HG03565 (cell line): ENCODE data around the gene TMEM231.
"Not testable (repeated sequence)": the region's sequence is repeated elsewhere in the genome, so short reads cannot be mapped to it uniquely, and the experiment has no call there.

Experiments
- ATAC-seq: cut with Tn5 transposase; IDR thresholded peaks from one replicate; pipeline ENCODE4 v1.9.1; 2021; ENCODE audit warnings: mild to moderate bottlenecking, moderate library complexity; ENCODE audit not compliant: unreplicated experiment

TMEM231 gene, protein sequence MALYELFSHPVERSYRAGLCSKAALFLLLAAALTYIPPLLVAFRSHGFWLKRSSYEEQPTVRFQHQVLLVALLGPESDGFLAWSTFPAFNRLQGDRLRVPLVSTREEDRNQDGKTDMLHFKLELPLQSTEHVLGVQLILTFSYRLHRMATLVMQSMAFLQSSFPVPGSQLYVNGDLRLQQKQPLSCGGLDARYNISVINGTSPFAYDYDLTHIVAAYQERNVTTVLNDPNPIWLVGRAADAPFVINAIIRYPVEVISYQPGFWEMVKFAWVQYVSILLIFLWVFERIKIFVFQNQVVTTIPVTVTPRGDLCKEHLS

DNA sequence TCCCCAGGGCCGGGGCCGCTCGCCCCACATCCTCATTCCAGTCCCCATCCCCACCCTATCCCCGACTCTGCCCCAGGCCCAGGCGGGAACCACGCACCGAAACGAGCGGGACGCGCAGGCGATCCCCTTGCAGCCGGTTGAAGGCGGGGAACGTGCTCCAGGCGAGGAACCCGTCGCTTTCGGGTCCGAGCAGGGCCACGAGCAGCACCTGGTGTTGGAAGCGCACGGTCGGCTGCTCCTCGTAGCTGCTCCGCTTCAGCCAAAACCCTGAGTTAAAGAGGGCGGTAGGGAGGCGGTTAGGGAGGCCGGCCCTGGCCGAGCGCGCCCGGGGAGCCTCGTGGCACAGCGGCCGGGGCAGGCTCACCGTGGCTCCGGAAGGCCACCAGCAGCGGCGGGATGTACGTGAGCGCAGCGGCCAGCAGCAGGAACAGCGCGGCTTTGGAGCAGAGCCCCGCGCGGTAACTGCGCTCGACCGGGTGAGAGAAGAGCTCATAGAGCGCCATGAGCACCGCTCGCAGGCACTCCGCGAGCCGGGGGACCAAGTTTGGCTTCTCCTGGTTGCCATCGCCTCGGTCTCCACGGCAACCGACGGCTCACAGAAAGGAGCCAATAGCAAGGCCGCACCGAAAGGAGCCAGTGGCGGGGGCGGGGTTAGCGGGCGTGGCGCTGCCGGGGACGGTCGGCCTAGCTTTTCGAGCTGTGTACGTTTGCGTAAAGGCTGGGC lies at the start of gene TMEM231:
Gene TMEM231 (minus strand): TSS at position 546 of the 724 bp plus-strand sequence. CDS start 43 bp downstream, at position 503.
- peak; percentile 93 for ATAC-seq

DNA sequence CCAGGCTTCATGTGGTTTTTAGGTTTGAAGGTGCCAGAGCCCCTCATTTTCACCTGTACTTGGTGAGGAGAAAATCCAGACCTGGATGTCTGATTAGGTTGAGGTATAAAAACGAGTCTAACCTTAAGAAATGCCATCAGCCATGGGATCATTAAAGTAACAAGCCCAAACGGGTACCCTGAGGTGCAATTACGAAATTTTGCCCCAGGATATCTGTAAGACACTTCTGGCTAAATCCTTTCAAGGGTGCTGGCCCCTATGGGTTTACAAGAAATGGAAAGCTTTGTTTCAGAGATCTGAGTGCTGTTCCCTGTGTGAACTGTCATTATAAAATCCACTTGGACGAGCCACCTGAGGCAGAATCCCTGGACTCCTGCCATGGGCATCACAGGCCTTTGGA lies 47.2 kb upstream of the TMEM231 start:
- no peak for ATAC-seq

GRCh38 chr16:75599452-75600277 lies 43.6 kb upstream of the TMEM231 start:
- ATAC-seq, result no peak

DNA sequence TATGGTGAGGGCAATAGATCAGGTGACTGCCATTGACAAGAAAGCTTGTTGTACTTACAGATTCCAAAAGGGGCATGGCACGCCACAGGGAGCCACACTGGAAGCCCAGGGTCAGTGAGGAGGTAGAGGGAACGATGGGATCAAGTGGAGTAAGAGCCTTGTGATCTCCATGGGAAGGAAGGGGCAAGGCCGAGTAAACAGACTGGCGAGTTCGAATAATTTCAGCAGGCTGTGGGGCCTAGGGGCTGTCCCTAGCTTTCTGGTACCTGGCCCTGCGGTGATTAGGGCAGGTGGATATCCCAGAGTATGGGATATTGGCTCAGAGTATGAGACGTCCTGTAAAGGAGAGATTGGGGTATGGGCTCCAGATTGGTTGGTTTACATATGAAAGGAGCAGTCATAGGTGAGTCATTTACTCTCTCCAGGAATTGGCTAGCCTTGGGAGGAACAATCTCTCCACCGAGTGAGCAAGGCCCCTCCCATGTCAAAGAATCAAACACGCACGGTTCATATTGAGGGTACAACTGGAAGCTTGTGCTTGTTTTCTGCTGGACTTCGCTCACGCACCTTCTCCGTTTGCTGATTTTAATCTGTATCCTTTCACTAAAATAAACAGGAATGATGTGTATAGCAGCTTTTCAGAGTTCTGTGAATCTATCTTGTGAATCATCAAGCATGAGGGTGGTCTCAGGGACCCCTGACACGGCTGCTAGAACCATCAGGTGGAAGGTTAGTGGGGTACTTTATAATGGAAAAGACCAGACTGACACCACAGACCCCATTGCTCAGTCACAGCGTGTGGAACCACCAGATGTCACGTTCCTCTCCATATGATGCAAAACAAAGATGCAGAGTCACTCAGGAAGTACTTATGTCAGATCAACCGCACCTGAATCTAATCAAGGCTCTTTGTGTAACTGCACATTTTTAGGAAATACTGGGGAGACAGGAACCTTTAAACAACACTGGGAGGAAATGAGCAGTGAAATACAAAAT lies 38.1 kb upstream of the TMEM231 start:
- no peak for ATAC-seq

DNA sequence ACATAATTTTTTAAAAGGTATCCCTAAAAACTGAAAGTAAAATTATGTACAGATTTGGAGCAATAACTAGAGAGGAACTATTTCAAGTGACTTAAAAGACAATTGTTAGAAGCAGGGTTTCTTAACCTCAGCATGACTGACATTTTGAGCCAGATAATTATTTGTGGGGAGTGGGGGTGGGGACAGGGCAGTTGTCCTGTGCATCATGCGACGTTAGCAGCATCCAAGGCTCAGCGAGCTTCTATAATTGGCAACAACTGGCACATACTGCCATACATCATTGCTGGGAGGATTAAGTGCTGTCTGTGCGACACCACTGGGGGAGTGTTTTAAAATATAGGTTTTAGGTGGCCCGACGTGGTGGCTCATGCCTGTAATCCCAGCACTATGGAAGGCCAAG lies 37.3 kb upstream of the TMEM231 start:
- no peak for ATAC-seq

GRCh38 chr16:75591927-75592326 lies 35.9 kb upstream of the TMEM231 start:
- ATAC-seq, result not testable (repeated sequence)

DNA sequence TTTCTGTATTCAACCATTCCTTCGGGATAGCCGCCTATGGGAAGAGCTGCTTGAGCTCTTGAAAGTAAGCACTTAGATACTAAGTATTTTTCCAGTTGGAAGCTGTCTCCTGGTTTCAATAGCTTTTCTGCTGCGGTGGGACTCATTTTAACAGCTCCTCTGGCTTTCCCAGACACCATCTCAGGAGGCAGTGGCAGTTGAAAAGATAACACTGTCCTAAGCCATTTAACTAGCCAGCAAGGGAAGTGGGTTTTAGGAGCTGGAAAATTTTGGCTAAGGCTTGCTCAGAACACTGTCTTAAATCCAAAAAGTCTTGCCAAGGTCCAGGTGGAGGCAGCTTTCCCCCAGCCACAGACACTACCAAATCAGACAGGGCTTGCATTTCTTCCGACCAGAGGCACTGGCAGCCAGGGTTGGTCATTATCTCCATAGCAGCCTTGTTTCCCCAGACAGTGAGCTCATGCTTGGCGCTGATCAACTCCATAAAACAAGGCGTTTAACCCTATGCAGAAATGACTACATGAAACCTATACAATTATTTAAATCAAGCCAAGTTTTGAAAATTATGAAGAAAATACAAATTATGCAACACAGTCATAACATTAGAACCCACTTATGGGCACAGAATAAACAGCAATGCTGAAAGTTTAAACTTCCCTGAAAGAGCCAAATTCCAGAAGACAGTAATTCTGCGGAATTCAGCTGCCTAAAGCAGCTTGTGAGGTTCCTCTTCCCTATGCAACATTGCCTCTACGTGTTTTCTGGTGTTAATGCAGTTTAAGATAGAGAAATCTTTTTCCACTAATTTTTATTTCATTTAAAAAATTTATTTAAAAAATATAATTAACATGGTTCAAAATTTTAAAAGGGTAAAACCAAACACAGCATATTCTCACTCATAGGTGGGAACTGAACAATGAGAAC lies 35.1 kb upstream of the TMEM231 start:
- no peak for ATAC-seq

DNA sequence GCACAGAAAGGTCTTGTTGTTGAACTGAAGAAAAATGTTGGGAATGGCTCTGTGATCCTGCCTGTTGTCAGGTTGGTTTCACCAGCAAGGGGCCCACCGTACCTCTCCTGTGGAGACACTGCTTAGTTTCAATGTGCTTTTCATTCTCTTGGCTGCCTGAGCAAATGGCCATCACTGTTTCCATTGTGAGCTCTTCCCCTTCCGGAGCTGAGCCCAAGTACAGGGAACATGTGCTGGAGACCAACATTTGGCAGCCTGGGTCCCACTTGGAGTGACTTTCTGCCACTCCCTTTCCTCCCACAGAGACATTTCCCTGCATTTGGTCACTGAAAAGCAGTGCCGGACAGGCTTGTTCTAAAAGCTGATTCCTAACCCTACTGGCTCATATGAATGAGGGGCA lies 33.3 kb upstream of the TMEM231 start:
- ATAC-seq, result no peak

- ATAC-seq, result no peak
Measured at GRCh38 chr16:75588716-75589115, 32.7 kb upstream of the TMEM231 start.

- peak; percentile 35 for ATAC-seq
Measured at GRCh38 chr16:75584108-75584507, 28.1 kb upstream of the TMEM231 start.

DNA sequence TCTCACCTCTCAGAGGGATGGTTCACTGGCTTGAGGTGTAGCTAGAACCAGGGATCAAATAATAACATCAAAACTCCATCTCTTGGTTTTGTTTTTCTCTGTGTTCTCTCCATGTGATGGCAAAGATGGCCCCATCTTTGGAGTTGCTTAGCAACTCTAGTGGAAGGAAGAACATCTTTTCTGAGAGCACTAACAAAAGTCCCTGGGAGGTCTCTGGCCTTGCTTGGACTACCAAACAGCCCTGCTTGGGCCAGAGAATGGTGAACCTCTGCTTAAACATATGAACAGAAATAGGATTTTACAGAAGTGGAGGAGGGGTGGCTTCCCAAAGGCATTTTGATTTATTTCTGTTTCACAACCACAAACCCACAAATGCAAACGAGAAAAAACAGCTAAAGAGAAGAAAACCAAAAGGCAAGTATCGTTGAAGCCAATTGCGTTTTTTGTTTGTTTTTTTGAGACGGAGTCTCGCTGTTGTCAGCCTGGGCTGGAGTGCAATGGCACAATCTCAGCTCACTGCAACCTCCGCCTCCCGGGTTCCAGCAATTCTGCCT lies 23.3 kb upstream of the TMEM231 start:
- no peak for ATAC-seq

GRCh38 chr16:75578725-75579124 lies 22.7 kb upstream of the TMEM231 start:
- ATAC-seq, result no peak

GRCh38 chr16:75578212-75578611 lies 22.2 kb upstream of the TMEM231 start:
- no peak for ATAC-seq

DNA sequence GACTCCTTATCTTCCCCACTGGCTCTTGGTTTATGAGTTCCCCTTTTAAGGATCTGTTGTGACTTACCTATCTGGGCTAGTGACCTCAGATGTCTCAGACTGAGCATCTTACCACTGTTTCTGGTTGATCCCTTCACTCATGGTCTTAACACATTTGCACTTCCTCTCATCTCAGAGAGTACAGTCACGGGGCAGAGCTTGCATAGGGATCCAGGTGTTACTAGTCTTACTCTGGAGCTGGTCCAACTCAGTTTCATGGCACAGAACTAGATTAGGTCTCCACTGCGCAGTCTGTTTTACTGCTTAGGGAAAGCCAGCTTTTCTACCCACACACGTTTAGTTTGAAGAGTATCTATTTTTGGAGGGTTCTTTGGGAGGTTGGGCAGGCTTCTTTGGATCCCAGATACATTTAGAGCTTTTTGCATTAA lies 20.3 kb upstream of the TMEM231 start:
- ATAC-seq, result peak; percentile 54

- no peak for ATAC-seq
Measured at GRCh38 chr16:75575958-75576357, 19.9 kb upstream of the TMEM231 start.

DNA sequence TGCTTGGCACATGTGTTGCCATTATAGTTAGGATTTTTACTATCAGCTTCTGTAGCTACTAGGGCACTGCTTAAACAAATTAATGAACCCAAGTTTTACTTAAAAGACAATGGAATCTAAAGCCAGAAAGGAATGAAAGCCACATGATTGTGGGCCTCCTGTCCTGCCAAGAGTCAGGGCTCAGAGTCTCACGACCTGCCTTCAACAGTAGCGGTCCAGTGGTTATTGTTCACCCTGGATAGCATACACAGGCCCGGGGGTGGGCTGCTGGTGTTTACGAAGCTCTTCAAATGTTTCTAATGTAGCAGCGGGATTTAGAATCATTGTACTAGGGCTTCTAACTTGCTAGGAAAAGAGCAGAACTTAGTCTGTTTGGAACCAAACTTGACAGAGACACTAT lies 17.9 kb upstream of the TMEM231 start:
- ATAC-seq, result no peak

GRCh38 chr16:75572864-75573542 lies 17.0 kb upstream of the TMEM231 start:
- no peak for ATAC-seq

- no peak for ATAC-seq
Measured at GRCh38 chr16:75570396-75571065, 14.5 kb upstream of the TMEM231 start.
